Hippocampal formation (tissue), 2 donors: Measurements from ENCODE around the gene LINC01488.
A peak's percentile ranks its signal among the peaks of the same experiment; 100 is the strongest.

Experiments used
- DNase-seq, 2 donors: peaks; one replicate each; lab custom pipeline; 2025; lab: John Stamatoyannopoulos, UW

LINC01488 gene

DNA sequence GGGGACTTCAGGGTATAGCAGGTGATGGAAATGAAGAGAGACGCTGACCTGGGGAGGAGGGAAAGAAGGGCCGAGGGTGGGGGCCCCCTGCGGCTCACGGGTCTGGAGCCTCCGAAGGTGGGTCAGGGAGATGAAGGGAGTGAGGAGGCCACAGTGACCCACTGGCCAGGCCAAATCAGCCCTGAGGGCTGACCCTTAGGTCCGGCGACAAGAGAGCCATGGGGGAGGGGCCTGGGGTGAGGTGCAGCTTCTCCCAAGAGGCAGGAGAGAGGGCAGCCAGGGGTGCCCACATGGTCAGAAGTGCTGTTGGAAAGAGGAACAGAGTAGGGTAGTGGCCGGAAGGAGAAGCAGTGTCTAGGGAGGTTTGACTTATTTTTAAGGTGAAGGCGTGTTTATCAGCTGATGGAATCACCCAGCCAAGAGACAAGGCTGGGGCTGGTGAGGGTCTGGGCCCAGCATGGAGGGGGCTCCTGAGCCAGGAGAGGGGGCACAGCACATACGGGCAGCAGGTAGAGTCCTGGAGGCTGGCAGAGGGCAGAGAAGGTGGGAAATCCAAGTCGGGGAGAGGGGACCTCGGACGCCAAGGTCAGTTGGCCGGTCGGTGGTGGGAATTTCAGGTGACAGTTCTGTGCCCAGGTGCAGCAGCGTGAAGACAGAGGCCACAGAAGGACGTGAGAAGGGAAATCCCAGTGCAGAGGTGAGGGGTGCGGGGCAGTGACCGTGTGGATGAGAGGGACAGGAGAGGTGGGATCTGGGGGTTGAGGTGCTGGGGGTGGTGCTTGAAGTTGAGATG lies 49.0 kb downstream of the LINC01488 start:
- peak in 1 of 2 donors; percentile 8 for DNase-seq

DNA sequence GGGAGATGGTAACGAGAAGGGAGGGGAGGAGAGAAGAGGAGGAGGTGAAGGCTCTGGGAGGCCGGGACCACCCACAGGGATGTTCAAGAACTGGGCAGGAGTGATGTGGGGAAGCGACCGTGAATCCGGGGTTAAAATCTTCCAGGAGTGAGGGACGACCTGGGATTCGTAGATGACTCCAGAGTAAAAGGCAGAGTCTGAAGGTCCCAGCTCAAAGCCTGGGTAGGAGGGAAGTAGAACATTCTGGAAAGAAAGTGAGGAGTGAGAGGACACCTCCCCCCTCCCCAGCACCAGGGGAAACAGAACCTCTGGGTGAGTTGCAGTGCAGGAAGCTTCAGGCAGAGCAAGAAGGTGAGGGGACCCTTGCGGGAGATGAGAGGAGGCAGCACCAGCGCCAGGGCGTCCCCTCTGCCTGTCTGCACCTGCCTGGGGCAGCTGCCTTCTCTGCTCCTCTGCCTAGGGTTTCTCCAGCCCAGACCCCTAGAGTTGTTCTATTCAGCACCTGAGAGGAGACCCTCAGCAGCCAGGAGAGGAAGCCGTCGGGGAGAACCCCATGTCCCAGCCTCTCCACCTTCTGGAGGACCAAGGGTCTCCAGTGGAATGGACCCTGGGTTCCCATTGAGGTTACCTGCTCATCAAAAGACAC lies 49.7 kb downstream of the LINC01488 start:
- DNase-seq = no peak

DNA sequence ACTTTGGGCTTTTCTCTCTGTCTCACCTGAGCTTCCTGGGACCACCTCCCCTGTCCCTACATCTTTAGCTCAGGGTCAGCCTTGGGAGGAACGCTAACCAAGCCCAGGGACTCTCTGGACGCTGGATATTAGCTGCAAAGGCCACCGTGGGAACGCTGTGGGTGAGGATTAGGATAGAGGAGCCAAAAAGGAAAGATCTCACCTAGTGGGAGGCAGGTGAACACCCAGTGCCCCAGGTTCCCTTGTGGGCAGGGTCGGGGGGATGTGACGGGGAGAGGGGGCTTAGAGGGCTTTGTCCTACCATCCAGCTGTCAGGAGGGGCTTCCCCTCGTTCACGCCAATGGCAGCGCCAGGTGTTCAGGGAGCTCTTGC lies 50.2 kb downstream of the LINC01488 start:
- no peak for DNase-seq

DNA sequence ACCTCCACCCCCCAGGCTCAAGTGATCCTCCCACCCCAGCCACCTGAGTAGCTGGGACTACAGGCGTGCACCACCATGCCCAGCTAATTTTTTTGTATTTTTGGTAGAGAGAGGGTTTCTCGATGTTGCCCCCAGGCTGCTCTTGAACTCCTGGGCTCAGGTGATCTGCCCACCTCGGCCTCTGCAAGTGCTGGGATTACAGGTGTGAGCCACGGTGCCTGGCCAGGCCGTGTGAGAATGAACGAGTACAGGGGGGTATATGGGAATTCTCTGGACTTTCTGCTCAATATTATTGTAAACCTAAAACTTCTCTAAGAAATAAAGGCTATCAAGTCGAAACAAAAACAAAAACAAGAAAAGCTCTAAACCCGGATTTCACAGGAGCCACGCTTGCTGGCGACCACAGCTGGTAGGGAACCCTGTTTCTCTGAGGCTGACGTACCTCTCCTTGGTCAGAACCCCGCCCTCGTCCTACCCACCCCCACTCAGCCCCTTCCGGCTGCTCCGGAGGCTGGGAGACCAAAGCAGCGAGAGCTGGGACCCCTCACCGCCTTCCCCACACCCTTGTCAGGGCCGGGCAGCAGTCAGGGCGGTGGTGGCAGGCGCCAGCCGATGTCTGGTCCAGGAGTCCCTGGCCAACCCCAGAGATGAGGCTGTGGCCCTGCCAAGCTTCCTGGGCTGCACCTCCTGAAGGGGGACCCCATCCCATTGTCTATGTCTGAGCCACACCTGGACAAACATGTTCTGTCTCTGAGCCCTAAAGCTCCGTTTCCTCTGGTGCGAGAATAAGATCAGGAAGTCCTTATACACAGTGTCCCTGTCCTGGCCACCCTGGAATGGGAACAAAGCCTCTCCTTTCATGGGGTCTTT lies 52.1 kb downstream of the LINC01488 start:
- no peak for DNase-seq

DNA sequence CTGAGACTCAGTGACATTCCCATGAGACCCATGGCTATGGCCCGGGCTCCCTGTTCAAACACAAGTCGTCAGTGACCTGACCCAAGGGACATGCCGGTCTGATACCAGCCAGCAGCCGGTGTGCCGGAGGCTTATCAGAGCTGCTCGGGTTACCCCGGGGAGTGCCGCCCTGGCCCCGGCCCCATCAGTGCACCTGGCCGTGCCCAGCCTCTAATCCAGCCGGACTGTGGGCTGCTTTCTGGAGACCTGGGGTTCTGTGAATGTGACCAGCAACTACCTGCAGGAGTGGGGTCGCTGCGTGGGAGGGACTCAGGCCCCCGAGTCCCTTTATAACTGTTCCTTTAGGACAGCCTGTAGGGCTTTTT lies 52.7 kb downstream of the LINC01488 start:
- DNase-seq = no peak

DNA sequence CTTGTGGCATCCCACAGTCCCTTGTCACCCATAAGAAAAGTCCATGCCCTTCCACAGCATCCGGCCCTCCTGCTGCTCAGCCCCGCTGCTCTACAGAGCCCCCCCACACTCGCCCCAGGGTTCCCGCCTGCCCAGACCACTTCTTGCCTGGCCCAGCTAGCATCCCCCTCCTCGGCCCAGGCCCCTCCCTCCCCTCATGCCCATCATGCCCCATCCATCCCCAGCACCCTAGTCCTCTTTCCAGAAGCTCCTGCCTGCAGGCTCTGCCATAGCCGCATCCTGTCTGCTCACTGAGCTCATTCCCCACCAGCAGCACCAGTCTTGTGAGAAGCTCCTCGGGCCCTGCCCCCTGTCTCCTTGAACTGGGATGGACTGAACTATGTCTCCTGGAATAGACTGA lies 54.4 kb downstream of the LINC01488 start:
- DNase-seq = no peak

DNA sequence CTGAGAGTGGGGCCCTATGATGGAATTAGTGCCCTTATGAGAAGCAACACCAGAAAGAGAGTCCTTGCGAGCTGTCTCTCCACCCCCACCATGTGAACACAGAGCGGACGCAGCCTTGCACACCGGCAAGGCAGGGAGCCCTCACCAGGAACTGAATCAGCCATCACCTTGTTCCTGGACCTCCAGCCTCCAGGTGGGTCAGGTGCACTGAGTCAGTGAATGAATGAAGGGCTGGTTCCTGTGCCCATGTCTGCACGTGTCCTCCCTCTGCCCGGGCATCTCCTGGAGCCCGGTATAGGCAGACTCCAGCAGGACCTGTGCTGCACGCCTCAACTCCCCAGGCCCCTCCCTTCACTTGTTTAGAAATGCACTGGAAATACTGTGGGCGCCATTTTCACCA lies 54.9 kb downstream of the LINC01488 start:
- DNase-seq = no peak

DNA sequence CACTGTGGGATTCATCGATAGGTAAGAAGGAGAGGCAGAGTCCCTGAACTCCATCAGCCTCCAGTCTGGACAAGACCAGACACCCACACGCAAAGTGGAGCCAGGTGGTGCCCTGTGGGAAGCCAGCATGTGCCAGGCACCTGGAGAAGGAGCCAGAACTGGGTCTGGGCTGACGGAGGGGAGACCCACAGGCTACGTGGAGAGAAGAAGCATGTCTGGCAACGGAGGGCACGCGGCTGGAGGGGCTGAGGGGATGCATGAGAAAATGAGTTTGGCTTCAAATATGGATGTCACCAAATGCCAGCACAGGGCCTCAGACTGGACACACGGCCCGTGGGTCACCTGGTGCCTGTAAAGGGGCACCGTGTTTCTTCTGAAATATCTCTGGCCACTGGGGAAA lies 55.7 kb downstream of the LINC01488 start:
- no peak for DNase-seq

DNA sequence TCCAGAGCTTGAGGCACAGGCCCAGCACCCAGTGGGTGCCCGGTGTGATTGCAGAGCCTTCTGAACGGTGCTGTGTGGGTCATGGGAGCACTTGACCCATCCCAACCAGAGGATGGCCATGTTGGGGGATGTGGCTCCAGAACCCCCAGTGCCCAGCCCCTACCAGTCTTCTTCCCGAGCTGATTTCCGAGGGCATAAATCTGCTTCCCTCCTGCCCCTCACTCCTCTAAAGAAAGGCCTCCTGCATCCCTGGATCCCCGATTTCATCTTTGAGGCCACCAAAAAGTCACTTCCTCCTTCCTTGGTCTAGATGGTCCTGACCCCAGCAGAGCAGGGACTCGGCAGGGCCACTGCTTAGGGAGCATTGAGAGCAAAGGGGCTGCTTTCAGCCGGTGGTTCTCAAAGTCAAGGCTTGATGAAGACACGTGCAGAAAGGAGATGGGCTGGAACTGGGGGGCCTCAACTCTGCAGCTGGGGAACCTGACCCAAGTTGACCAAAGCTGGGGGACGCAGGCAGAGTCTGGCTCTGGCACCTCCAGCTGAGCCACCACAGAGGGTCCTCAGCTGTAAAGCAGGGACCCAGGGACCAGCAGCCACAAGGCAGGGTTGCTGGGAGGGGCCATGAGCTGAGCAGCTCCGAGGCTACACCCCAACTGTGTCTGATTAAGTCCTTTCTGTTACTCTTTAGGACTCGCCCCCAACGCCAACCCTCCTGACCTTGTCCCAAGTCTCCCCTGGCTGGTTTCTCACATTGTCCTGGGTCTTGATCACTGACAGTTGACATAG lies 56.6 kb downstream of the LINC01488 start:
- no peak for DNase-seq

DNA sequence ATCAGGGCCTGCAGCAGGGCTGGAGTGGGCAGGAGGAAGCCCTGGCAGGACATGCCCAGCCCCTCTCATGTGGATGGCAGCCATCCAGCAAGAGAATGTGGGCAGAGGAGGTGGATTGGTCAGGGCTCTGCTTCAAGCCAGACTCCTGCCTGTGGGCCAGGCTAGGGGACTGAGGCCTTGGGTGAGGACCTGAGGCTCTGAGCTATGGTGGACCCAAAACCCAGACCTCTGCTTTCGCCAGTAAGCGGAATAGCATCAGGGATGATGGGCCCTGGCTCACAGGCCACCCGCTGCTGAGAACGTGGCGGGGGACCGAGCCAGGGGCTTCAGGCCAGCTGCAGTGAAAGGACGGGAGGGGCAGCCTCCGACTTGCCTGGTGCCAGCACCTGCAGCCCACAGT lies 57.4 kb downstream of the LINC01488 start:
- DNase-seq = no peak

DNA sequence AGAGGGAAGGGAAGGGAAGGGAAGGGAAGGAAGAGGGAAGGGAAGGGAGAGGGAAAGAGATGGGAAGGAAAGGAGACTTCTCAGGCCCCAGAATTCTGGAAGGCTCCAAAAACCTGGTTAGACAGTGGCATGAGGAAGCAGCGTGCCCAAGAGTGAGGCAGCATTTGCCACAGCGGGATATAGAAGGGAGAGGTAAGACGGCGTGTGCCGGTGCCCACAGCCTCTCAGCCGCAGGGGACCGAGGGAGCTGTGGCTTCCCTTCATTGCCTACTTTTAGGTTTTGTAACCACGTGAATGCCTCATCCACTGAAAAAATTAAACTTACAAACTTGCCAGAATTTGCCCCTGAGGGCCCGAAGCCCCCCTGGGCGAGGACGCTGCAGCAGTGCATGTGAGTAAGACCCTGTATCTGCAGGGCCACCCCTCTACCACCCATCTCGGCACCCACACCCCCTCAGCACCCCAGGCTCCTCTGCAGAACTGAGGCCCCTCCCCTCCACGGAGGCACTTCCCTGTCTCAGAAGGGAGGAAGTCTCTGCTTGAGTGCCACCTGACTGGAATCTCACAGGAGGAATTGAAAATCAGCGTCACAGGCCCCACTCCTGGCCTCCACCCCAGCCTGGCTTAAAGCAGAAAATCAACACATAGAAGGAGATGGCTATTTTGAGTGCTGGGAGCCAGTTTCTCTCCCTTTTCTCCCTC lies 58.1 kb downstream of the LINC01488 start:
- DNase-seq = peak; percentile 58 to 62

DNA sequence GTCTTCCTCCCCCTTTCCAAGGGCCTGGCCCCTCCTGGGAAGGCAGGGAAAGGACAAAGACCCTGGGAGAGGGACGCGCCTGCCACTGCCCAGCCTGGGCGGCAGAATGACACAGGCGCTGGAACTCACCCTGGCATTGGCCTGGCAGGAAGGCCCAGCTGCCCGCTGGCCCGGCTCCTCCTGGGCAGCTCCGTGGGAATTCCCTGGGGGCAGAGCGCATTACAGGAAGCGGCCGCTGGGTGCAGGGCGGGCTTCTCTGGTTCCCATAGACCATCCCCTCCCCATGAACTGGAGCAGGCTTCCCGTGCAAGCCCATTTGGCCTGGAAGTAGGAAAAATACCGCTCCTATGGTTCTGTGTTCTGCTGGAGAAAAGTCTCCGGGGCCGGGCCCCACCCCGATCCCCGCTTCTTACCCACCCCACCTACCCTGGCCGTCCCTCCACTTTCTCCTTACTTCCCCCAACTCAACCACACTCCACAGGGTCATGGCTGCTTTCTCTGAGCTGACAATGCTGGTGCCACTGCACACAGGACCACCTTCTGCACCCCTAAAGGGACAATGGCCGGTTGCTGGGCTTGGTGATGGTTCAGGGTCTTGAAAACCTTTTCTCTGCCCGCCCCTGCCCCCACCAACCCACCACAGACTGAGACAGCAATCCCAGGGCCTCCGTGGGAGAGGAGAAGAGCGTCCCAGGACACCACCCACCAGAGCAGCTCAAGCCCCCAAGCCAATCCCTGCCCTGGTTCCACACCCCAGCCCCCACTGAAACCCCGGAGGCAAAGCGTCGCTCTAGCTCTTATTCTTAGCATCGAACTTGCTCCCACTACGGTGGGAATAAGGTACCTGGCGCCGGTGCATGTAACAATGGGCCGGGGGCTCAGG lies 58.9 kb downstream of the LINC01488 start:
- DNase-seq = peak; percentile 58 to 62

DNA sequence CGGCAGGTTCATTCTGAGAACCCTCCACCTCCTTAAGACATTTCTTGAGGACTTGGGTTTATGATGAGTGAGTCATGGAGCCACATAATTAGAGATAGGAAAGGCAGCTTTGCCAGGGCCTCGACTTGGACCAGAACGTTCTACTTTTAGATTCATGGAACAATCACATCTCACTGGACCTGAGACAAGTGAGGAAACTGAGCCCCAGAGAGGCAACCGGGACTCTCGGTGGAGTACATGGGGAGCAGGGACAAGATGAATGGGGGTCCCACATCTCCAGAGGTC lies 59.5 kb downstream of the LINC01488 start:
- no peak for DNase-seq

DNA sequence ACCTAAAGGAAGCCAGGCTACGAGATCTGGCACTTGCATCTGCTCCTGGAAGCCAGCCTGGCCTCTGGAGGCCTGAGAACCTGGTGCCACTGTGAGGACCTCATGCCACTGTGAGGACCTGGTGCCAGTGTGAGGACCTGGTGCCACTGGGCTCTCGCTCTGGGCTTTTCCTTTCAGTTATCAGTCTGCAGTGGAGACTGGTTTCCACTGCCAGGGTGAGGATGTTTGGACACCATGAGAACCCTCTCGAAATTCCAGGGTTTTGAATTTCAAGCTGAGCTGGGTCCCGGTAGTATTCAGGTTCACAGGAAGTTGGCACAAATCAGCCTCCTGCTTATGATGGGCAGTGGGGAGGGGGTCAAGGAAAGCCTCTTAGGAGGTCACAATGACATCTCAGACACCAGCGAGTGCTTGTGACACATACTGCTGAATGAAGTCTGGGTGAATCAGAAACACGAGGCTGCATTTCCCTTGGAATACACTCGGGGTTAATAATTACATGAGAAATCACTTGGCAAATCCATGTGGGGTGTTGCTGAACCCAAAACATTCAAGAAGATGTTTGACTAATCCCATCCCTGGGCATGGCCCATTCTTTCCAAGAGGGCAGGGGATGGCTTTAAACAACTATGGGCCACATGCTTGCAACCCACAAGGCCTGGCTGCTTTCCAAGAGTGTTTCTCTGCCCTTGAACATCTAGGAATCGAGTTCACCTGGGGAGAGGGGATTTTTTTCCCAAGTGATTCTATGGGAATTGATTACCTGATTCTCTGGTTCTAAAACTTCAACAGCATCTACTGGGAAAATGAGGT lies 60.2 kb downstream of the LINC01488 start:
- no peak for DNase-seq

DNA sequence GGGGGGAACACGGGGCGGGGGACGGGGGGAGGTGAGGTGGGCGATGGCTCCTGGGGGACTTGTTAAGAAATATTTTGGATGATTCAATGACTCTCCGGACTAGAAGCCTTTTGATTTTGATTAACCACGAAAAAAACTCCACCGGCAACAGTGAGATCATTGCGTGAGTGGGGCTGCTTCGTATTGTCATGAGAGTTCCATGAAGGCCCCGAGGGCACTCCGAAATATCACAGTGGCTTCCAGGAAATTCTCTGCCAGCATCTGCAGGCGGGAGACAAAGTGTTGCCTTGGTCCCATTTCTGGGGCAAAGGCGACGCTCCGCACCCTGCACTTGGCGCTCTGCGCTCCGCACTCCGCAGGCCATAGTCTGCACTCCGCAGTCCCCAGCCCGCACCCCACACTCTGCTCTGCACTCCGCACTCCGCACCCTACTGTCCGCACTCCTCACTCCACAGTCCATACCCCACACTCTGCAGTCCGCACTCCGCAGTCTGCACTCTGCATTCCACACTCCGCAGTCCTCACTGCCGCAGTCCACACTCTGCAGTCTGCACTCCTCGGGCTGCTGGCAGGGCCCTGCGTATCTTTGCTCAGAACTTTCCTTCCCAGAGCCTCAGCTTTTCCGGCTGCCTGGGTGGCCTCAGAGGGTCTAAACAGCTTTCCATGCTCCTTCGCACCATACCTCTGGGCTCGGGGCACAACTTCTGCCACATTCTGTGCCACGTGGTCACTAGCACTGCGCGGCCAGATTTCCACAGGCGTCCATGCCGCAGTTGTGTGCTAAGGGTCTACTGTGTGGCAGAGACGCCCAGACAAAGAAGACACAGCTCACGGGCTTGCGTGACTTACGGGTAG lies 61.1 kb downstream of the LINC01488 start:
- no peak for DNase-seq
